GM21390 (cell line): ENCODE data around the gene SRRT.
"Not testable (repeated sequence)": the region's sequence is repeated elsewhere in the genome, so short reads cannot be mapped to it uniquely, and the experiment has no call there.

Source experiments
- ATAC-seq: cut with Tn5 transposase; IDR thresholded peaks from one replicate; pipeline ENCODE4 v1.9.1; 2021; ENCODE audit not compliant: unreplicated experiment

The SRRT gene

DNA sequence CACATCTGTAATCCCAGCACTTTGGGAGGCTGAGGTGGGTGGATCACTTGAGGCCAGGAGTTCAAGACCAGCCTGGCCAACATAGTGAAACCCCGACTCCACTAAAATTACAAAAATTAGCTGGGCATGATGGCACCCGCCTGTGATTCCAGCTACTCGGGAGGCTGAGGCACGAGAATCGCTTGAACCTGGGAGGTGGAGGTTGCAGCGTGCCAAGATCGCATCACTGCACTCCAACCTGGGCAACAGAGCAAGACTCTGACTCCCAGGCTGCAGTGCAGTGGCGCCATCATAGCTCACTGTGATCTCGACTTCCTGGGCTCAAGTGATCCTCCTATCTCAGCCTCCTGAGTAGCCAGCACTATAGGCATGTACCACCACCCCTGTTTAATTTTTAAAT lies 20.0 kb upstream of the SRRT start:
- ATAC-seq: not testable (repeated sequence)

DNA sequence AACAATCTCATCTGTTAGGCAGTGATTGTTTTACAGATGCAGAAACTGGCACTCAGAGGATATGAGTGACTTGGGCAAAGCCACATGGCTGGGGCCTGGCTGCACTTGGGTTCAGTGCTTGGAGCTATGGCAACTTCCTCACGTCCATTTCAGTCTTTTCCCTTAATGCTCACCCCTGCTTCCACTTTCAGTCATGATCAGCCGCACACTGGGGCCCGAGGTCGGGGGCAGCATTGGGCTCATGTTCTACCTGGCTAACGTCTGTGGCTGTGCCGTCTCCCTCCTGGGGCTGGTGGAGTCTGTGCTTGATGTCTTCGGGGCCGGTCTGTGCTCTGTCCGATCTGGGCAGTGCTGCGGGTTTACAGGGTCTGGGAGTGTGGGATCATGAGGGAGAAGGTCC lies 19.4 kb upstream of the SRRT start:
- ATAC-seq: no peak

DNA sequence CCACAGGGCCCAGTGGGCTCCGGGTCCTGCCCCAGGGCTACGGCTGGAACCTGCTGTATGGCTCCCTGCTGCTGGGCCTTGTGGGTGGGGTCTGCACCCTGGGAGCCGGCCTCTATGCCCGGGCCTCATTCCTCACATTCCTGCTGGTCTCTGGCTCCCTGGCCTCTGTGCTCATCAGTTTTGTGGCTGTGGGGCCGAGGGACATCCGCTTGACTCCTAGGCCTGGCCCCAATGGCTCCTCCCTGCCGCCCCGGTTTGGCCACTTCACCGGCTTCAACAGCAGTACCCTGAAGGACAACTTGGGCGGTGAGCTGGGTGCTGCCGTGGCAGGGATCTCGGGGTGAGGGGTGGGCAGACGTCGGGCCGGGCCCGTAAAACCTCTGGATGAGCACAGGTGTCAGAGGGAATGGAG lies 18.0 kb upstream of the SRRT start:
- no peak for ATAC-seq

DNA sequence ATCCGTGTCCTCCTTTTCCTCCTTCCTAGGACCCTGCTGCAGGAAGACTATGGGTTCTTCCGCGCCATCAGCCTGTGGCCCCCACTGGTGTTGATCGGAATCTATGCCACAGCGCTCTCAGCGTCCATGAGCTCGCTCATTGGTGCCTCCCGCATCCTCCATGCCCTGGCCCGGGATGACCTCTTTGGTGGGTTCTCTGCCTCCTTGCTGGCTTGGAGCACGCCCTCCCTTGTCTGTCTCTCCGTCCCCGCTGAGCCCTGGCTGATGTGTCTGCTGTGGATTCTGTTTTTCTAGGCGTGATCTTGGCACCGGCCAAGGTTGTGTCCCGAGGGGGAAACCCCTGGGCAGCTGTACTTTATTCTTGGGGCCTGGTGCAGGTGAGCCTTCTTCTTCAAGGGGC lies 15.0 kb upstream of the SRRT start:
- ATAC-seq: no peak

DNA sequence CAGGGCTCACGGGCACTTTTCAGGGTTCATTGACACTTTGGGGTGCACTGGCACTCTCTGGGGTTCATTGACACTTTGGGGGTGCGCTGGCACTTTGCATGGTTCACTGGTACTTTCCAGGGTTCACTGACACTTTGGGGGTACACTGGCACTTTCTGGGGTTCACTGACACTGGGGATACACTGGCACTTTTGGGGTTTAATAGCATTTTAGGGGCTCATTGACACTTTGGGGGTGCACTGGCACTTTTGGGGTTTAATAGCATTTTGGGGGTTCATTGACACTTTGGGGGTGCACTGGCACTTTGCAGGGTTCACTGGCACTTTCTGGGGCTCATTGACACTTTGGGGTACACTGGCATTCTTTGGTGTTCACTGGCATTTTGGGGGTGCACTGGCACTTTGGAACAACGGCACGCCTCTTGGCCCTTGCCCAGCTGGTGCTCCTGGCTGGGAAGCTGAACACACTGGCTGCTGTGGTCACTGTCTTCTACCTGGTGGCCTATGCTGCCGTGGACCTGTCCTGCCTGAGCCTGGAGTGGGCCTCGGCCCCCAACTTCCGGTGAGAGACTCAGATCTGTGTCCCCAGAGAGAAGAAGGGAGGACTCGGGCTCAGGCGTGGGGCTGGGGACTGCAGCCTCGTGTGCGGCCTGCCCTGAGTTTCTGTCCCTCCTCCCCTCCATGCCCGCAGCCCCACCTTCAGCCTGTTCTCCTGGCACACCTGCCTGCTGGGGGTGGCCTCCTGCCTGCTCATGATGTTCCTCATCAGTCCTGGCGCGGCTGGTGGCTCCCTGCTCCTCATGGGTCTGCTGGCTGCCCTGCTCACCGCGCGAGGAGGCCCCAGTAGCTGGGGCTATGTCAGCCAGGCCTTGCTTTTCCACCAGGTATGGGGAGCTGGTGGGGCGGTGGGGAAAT lies 13.9 kb upstream of the SRRT start:
- ATAC-seq: no peak

DNA sequence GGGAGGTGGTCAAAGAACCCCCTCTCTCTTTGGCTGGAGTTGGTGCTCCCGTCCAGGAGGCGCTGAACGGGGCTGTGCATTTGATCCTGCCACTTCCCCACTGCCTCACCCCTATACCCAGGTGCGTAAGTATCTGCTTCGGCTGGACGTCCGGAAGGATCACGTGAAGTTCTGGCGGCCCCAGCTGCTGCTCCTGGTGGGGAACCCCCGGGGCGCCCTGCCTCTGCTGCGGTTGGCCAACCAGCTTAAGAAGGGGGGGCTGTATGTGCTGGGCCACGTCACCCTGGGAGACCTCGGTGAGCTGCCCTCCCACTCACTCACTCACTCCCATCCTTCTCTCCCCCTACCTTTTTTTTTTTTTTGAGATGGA lies 13.3 kb upstream of the SRRT start:
- no peak for ATAC-seq

DNA sequence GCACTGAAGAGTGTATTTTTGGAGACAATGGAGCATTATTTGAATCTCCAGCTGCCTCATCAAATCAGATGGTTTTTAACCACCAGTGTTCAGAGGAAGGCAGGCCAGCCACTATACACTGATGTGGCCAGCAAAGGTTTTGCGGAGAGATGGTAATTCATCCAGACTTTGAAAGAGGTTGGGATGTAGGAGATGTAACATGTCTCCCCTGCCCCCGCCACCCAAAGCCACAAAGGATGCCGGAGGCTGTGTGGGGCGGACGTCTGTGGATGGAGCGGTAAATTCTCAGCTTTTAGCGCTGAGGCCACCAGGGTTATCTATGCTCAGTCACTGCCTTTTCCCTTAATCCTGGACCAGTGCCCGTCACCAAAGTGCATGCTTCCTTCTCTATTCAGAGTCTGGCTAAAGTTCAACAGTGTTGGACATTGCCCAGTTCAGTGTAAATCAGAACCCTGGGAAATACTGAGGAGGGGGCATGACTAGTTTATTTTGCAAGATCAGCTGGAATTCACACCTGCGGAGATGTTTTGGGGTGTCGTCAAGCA lies 11.4 kb upstream of the SRRT start:
- ATAC-seq: no peak

DNA sequence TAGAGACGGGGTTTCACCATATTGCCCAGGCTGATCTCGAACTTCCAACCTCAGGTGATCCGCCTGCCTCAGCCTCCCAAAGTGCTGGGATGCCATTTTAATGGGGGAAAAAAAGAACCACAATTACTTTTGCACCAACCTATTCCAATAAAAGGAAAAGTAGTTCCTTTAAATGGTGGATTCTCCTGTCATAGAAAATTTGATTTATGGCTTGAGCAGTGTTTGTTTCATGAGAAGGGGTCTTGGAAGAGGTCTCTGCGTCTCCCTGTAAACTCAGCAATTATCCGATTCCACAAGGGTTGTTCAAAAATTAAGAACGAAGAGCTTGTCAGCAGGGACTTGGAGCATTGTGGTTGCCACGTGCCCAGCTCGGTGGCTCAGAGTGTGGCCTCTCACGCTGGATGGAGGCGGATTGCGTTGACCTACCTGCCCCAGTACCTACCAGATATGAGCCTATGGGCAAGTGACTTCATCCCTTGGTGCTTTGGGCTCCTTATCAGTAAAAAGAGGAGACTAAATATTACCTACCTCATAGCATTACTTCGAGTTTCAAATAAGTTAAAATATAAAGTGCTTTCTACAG lies 10.5 kb upstream of the SRRT start:
- no peak for ATAC-seq

DNA sequence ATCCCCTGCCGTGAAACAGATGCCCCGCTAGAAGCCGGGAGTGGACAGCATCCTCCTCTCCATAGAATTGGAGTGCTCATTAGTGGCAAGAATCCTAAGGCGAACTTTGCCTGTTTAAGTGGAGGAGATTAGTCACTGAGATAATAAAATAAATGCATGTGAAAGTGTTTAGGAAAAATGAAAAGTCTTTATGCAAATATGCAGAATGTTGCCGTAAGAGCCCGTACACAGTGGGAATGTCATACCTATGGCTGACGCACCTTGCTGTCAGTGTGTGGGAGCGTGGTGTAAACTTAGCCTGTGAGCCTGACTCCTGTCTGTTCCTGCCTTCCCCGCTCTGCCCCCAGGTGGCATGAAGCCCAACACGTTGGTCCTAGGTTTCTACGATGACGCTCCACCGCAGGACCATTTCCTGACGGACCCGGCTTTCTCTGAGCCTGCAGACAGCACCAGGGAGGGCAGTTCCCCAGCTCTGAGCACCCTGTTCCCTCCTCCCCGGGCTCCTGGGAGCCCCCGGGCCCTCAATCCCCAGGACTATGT lies 9.5 kb upstream of the SRRT start:
- no peak for ATAC-seq

DNA sequence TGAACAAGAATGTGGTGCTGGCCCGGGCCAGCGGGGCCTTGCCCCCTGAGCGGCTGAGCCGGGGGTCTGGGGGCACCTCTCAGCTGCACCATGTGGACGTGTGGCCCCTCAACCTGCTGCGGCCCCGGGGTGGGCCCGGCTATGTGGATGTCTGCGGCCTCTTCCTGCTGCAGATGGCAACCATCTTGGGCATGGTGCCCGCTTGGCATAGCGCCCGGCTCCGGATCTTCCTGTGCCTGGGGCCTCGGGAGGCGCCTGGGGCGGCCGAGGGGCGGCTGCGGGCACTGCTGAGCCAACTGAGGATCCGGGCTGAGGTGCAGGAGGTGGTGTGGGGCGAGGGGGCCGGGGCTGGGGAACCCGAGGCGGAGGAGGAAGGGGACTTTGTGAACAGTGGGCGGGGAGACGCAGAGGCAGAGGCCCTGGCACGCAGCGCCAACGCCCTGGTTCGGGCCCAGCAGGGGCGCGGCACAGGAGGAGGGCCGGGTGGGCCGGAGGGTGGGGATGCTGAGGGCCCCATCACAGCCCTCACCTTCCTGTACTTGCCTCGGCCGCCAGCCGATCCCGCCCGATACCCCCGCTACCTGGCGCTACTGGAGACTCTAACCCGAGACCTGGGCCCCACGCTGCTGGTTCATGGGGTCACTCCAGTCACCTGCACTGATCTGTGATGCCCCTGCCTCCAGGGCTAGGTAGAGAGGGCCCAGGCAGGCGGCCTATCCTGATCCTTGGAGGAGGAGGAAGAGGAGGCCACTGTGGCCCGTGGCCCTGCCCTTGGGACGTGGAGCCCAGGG lies 8.8 kb upstream of the SRRT start:
- ATAC-seq: peak; percentile 8

DNA sequence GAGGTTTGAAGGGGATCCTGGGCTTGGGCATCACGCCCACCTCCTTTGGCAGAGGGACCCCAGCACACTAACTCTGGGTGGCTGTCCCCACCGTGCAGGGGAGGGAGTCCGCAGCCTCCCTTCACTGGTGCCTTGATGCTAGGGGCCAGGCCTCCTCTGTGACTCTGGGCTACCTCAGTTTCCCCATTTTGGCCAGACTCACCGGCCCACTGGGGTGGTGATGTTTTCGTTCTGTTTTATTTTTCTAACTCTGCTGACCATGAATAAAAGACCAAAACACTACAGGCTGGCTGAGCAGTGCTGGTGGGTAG lies 8.2 kb upstream of the SRRT start:
- no peak for ATAC-seq

DNA sequence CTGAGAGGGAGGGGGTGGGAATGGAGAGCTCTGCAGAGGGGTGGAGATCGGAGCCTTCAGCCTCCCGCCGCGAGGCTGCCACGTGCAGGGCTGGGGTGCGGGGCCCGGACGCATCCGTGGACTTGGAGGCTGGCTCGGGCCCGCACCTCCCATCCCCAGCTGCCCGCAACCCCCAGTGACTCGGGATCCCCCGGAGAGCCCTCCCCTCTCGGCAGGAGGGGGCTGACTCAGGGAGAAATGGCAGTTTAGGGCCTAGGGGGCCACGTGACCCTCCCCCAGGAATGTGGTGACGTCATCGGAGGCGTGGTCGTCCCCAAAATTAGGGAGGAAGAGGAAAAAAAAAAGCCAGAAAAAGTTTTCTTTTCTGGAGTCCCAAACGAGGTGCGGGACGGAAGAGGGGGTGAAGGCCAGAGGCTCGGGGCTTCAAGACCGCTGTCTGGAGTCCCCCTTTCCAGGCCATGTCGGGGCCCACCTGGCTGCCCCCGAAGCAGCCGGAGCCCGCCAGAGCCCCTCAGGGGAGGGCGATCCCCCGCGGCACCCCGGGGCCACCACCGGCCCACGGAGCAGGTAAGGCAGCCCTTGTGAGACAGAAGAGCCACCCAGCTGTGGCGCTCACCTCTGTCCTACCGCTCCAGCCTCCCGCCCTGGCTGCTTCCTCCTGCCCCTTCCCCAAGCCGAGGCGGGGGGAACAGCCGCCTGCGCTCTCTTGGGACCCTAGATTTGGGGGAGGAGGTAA lies 7.7 kb upstream of the SRRT start, which contains the start of gene TRIP6:
TSS of gene TRIP6 (plus strand) at position 348 of the 736 bp plus-strand sequence. CDS start at position 459, 111 bp downstream.
- peak; percentile 37 for ATAC-seq

DNA sequence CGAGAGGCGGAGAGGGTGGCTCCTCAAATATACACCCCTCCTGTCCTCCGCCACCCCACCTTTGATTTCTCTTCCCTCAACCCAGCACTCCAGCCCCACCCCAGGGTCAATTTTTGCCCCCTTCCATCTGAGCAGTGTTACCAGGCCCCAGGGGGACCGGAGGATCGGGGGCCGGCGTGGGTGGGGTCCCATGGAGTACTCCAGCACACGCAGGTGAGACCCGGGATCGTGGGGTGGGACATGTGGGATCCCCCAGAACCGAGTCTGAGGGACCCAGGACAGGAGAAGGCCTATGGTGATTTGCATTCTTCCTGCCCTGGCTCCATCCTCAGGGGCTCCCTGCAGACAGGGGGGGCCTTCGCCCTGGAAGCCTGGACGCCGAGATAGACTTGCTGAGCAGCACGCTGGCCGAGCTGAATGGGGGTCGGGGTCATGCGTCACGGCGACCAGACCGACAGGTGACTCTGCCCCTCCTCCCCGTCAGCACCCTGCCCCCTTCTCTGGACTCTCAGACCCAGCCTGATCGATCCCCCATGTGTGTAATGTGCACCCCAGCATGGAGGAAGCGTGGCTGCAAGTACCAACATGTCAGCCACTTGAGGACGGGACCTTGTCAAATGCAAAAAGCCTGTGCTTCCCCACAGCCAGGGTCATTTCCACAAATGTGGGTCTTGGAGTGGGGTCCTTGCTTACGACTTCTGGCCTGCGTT lies 7.0 kb upstream of the SRRT start:
- no peak for ATAC-seq

DNA sequence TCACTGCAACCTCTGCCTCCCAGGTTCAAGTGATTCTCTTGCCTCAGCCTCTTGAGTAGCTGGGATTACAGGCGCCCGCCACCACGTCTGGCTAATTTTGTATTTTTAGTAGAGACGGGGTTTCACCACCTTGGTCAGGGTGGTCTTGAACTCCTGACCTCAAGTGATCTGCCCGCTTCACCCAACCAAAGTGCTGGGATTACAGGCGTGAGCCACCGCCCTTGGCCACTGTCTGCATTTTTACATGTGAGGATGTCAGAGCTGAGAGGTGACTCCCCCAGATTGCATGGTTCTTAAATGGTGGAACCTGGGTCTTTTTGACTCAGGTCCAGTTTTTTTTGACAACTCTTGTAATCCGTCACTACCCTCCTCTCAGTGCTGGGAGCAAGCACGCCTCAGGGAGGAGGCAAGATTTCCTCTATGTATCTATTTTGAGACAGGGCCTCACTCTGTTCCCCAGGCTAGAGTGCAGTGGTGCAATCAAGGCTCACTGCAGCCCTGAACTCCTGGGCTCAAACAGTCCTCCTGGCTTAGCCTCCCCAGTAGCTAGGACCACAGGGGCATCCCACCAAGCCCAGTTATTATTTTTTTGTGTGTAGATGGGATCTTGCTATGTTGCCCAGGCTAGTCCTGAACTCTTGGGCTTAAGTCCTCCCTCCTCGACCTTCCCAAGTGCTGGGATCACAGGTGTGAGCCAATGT lies 1.2 kb upstream of the SRRT start:
- ATAC-seq: no peak

DNA sequence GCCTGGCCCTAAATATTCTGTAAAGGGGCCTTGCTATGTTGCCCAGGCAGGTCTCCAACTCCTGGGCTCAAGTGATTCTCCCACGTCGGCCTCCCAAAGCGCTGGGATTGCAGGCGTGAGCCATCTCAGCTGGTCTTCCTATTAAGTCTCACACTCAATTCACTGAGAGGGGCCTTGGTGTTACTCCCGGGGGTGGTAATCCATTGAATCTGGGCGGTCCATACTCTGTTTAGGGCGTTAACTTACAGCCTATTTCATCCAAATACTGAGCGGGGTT lies 665 bp upstream of the SRRT start:
- ATAC-seq: no peak

DNA sequence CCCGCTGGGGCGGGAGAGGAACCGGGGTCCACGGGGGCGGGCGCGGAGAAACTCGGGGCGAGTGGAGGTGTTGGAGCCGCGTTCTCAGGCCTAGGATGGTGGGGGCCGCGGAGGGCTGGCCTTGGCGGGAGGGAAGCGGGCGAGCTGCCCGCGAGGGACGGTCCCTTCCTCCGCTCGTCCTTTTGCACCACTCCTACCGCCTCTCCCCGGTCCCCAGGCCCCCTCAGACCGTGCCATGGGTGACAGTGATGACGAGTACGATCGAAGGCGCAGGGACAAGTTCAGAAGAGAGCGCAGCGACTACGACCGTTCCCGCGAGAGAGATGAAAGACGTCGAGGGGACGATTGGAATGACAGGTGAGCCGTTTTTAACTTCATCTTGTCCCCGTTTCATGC lies 451 bp downstream of the SRRT start:
- ATAC-seq: peak; percentile 30

DNA sequence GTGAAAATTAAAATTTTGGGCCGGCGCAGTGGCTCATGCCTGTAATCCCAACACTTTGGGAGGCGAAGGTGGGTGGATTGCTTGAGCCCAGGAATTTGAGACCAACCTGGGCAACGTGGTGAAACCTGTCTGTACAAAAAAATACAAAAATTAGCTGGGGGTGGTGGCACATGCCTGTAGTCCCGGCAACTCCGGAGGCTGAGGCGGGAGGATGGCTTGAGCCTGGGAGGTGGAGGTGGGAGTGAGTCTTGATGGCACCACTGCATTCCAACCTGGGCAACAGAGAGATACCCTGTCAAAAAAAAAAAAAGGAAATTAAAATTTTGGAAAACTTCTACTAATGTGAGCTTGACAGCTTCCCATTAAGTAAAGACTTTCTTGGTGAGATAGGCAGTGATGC lies 3.1 kb downstream of the SRRT start:
- no peak for ATAC-seq

DNA sequence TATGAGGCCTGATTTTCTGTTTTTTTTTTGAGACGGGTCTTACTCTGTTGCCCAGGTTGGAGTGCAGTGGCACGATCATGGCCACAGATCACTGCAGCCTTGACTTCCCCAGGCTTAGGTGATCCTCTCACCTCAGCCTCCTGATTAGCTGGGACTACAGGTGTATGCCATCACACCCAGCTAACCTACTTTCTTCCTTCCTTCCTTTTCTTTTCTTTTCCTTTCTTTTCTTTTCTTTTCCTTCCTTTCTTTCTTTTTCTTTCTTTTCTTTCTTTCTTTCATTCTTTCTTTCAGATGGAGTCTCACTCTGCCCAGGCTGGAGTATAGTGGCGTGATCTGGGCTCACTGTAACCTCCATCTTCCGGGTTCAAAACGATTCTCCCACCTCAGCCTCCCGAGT lies 3.8 kb downstream of the SRRT start:
- ATAC-seq: no peak

DNA sequence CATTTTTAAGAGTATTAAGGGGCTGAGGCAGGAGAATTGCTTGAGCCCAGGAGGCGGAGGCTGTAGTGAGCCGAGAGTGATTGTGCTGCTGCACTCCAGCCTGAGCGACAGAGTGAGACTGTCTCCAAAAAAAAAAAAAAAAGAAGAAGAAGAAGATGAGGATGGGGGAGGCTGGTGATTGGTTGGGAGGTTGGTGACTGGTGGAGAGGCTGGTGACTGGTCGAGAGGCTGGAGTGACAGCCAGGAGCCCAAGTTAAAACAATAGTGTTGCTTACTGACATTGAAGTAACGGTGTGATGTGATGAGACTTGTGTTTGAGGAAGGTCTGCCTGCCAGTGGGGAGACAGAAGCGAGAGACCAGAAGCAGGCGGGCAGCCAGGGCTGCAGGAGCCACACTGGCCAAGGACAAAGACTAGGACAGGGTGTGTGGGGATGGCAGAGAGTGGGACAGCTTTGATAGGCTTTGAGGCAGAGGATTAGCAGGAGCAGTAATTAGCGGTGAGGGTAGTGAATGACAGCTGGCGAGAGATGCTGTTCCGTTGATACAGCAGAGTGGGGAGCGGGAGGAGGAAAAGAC lies 4.9 kb downstream of the SRRT start:
- no peak for ATAC-seq
